HL-60/S4 treated with retinoic acid at 250 ng/mL for 4 days and 3 days (cell line): ENCODE measurements around the gene QSOX1.

Experiments
- in situ Hi-C: fragments of 300-500 bp; cut with MboI; formaldehyde crosslinking; loops from 2 replicates; pipeline ENCODE4 v1.7.0; 2022; ENCODE audit warnings: low sequenced_read_pairs

Gene QSOX1

GRCh38 chr1:180231936-180232335 lies 77.3 kb downstream of the QSOX1 start:
- in situ Hi-C loops, result no loop called here

GRCh38 chr1:180232521-180233043 lies 77.9 kb downstream of the QSOX1 start:
- in situ Hi-C loops, result no loop called here

- in situ Hi-C loops, result no loop called here
Measured at GRCh38 chr1:180233191-180234011, 78.7 kb downstream of the QSOX1 start.

GRCh38 chr1:180234369-180235076 lies 79.9 kb downstream of the QSOX1 start:
- in situ Hi-C loops, result no loop called here

GRCh38 chr1:180235077-180235501 lies 80.4 kb downstream of the QSOX1 start:
- in situ Hi-C loops, result no loop called here

- in situ Hi-C loops, result no loop called here
Measured at GRCh38 chr1:180235502-180236239, 81.0 kb downstream of the QSOX1 start.

- in situ Hi-C loops, result no loop called here
Measured at GRCh38 chr1:180236698-180237509, 82.2 kb downstream of the QSOX1 start.

GRCh38 chr1:180237869-180238476 lies 83.3 kb downstream of the QSOX1 start:
- in situ Hi-C loops, result no loop called here

GRCh38 chr1:180238675-180239074 lies 84.0 kb downstream of the QSOX1 start:
- in situ Hi-C loops, result no loop called here

- in situ Hi-C loops, result no loop called here
Measured at GRCh38 chr1:180239145-180240096, 84.8 kb downstream of the QSOX1 start.

- in situ Hi-C loops, result no loop called here
Measured at GRCh38 chr1:180241716-180242544, 87.3 kb downstream of the QSOX1 start.

GRCh38 chr1:180243517-180244221 lies 89.0 kb downstream of the QSOX1 start:
- in situ Hi-C loops, result no loop called here

GRCh38 chr1:180244840-180245239 lies 90.2 kb downstream of the QSOX1 start:
- in situ Hi-C loops, result no loop called here

GRCh38 chr1:180246579-180246978 lies 91.9 kb downstream of the QSOX1 start:
- in situ Hi-C loops, result no loop called here

GRCh38 chr1:180247061-180247460 lies 92.4 kb downstream of the QSOX1 start:
- in situ Hi-C loops, result no loop called here

GRCh38 chr1:180247580-180247979 lies 92.9 kb downstream of the QSOX1 start:
- in situ Hi-C loops, result no loop called here

GRCh38 chr1:180248176-180248575 lies 93.5 kb downstream of the QSOX1 start:
- in situ Hi-C loops, result no loop called here
